T1000 (cell line): ENCODE data around the gene ZFAND3.
A peak's percentile ranks its signal among the peaks of the same experiment; 100 is the strongest.

Experiments
- DNase-seq: peaks from one replicate; lab custom pipeline; 2025; ENCODE audit warnings: mixed read lengths; lab: John Stamatoyannopoulos, UW

Gene ZFAND3

GRCh38 chr6:37894585-37894984, 75.1 kb downstream of the ZFAND3 start:
- no peak for DNase-seq

DNA sequence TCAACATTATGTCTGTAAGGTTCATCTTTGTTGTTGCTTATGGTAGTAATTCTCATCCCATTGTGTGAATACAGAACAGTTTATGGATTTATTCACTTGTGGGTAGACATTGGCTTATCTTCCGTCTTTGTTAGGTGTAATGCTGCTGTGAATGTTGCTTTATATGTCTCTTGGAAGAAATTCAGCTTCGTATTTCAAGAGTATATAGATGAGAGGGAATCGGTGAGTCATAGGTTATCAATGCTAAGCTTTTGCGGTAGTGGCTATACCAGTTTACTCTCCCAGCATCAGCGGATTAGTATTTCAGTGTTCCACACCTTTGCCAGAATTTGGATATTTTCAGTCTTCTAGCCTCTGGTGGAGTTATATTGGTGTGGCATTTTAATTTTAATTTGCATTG, 77.8 kb downstream of the ZFAND3 start:
- peak; percentile 5 for DNase-seq

DNA sequence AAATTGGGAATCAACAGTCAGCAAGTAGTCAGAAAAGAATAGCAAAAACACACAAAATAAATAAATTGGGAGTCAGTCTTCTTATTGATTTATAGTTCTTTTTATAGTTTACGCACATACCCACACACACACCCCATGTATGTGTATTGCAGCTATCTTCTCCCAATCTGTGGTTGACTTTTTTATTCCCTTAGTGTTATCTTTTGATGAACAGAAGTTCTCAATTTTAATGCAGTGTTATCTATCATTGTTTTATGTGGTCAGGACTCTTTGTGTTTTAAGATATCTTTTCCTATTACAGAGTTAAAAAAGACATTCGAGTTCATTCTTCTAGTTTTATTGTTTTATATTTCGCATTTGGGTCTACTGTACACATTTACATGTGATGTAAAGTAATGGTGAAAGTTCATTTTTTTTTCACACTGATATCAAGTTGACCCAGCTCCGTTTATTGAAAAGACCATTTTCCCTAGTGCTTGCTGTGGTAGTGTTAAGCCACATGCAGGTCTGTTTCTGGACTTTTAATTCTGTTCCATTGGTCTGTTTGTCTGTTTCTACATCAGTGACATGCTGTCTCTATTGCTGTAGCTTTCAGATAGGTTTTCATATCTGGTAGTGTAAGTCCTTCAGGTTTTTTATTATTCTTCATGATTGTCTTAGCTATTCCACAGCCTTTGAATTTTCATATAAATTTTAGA, 78.4 kb downstream of the ZFAND3 start:
- no peak for DNase-seq

- DNase-seq: no peak
Measured at GRCh38 chr6:37903351-37904340, 84.1 kb downstream of the ZFAND3 start.

GRCh38 chr6:37904590-37904989, 85.1 kb downstream of the ZFAND3 start:
- no peak for DNase-seq

GRCh38 chr6:37906121-37906520, 86.6 kb downstream of the ZFAND3 start:
- no peak for DNase-seq

DNA sequence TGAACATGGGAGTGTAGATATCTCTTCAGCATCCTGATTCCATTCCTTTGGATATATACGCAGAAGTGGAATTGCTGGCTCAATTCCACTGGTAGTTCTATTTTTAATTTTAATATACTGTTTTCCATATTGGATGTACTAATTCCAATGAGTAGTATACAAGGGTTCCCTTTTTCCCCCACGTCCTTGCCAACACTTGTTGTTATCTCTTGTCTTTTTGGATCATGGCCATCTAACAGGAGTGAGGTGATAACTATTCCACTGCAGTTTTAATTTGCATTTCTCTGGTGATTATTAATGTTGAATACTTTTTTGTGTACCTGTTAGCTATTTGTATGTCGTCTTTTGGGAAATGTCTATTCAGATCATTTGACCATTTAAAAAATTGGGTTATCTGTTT, 91.5 kb downstream of the ZFAND3 start:
- no peak for DNase-seq

DNA sequence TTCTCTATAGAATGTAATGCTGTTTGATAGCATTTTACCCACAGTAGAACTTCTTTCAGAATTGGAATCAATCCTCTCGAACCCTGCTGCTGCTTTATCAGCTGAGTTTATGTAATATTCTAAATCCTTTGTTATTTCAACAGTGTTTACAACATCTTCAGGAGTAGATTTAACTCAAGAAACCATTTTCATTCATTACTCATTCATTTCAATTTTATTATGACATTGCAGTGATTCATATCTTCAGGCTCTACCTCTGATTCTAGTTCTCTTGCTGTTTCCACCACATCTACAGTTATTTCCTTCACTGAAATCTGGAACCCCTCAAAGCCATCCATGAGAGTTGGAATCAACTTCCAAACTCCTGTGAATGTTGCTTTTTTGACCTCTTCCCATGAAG, 93.7 kb downstream of the ZFAND3 start:
- no peak for DNase-seq

- no peak for DNase-seq
Measured at GRCh38 chr6:37915463-37915862, 95.9 kb downstream of the ZFAND3 start.

- DNase-seq: no peak
Measured at GRCh38 chr6:37916149-37916548, 96.6 kb downstream of the ZFAND3 start.

DNA sequence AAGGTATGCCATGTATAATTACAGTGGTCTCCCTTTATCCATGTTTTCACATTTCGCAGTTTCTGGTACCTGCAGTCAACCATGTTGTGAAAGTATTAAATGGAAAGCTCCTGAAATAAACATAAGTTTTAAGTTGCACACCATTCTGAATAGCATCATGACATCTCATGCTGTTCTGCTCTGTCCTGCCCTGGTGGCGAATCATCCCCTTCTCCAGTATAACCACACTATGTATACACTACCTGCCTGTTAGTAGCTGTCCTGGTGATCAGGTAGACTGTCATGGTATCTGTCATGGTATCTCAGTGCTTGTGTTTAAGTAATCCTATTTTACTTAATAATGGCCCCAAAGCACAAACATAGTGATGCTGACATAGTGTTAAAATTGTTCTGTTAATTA, 97.1 kb downstream of the ZFAND3 start:
- DNase-seq: no peak

DNA sequence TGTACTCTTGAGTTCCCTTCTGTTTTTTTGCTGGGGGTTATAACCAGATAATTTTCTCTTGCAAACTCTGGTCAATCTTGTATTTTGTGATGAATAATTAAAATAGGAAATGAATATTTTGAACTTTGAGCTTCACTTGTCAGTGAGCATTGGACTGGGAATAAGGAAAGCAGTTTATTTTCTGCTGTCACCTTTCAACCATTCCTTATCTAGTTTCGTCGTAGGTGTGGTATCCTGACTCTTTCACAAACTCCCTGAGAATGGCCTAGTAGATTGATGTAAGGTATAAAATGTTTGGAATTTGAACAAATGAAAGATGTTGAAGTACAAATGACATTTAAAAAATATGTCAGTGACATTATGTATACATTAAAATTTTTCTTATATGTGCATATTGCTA, 98.0 kb downstream of the ZFAND3 start:
- no peak for DNase-seq

- DNase-seq: no peak
Measured at GRCh38 chr6:37919417-37920157, 100.1 kb downstream of the ZFAND3 start.

GRCh38 chr6:37920667-37921066, 101.1 kb downstream of the ZFAND3 start:
- DNase-seq: no peak

GRCh38 chr6:37922563-37922962, 103.0 kb downstream of the ZFAND3 start:
- no peak for DNase-seq

DNA sequence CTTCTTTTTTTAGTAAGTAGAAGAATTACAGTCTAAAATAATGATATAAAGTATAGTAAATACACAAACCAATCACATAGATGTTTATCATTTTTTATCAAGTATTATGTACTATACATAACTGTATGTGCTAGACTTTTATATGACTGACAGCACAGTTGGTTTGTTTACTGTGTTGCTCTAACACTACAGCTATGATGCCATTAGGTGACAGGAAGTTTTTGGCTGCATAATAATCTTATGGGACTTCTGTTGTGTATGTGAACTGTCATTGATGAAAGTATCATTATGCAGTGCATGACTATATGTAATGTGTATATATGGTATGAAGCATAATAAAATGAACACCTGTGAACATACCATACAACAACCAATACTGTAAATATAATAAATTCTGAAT, 104.0 kb downstream of the ZFAND3 start:
- DNase-seq: no peak

DNA sequence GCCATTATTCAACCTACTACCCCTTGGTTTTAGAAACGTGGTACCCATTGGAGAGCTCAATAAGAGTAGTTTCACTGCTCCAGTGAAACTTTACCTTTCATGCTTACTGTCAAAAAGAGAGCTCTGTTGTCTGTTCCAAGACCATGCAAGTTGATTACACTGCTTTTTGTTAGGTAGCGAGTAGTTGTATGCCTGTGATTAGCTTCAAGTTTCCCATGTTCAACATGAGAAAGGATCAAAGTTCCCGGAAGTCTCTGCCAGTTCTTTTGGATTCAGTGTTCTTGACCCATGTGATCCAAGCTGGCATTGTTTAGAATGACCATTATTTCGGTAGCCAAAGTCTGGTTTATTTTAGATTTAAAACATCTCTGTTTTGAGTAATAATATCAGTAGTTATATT, 107.1 kb downstream of the ZFAND3 start:
- DNase-seq: no peak

GRCh38 chr6:37928217-37928616, 108.7 kb downstream of the ZFAND3 start:
- DNase-seq: no peak

DNA sequence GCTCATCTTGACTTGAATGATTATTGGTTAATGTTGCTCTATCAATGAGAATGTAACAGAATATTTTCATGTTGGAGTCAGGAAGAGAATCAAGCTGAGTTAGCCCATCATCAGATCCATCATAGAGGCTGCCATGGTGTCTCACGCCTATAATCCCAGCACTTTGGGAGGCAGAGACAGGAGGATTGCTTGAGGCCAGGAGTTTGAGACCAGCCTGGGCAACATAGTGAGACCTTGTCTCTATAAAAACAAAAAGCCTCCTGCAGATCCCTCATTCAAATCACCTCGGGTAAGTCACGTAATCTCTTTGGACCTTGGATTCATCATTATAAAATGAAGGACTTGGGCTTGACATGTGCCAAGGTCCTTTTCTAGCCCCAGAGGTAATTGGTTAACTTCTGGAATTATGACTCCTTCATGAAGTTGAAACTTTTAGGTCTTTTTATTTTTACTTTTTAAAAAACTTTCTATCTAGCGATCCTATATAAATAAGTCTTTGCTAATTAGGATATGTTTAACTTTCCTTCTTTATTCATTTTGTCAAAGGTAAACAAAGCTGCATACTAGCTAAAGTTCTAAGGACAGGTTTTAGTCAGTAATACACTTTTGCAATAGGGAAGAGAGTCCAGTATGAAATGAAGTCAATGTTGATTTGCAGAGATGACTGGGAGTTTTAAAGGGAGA, 110.9 kb downstream of the ZFAND3 start:
- no peak for DNase-seq

GRCh38 chr6:37931066-37931465, 111.5 kb downstream of the ZFAND3 start:
- no peak for DNase-seq

- DNase-seq: no peak
Measured at GRCh38 chr6:37934276-37934675, 114.7 kb downstream of the ZFAND3 start.

DNA sequence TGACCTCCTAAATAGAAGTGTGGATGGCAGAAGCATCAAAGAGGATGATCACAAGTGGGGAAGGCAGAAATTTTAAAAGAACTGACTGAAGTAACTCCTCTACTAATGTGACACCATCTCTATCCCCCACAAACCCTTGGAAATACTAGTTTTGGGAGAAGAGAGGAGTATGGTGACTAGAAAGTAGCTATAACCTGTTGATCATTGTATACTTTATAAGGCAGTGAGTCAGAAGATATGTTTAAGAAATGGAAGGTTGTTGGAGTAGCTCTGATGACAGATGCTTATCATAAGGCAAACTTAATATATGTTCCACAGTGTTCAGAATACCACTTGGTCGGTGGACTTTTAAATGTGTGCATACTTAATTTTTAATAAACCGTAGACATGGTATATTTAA, 116.6 kb downstream of the ZFAND3 start:
- no peak for DNase-seq
